Mucosa of descending colon (tissue), 3 donors: ENCODE results near the gene MT1B. TPM values are rescaled to one million over a fixed set of nuclear protein-coding genes. Genes with fewer than 3 reads are reported as not detected.

ENCODE experiments used
- ATAC-seq: fragments of 200-7000 bp; cut with Tn5 transposase; one replicate; pipeline ENCODE4 v1.9.1; 2020; ENCODE audit warnings: mild to moderate bottlenecking, moderate library complexity
- DNase-seq, 3 donors: peaks; one replicate each; pipeline ENCODE4 v3.0.0-alpha.2; 2020
- H3K36me3 ChIP-seq: fragments of 200-600 bp; one replicate; pipeline ENCODE4 v1.8.0; 2021; ENCODE audit warnings: low read depth, mild to moderate bottlenecking
- H3K4me1 ChIP-seq: fragments of 200-600 bp; one replicate; pipeline ENCODE4 v1.8.0; 2021; ENCODE audit warnings: low read depth, mild to moderate bottlenecking
- H3K4me3 ChIP-seq: fragments of 200-600 bp; one replicate; pipeline ENCODE4 v1.8.0; 2021; ENCODE audit warnings: mild to moderate bottlenecking
- H3K9me3 ChIP-seq: fragments of 200-600 bp; one replicate; pipeline ENCODE4 v1.8.0; 2021; ENCODE audit warnings: mild to moderate bottlenecking
- intact Hi-C, 2 donors: fragments of 100-400 bp; cut with DNase I in 1 of 2; cut with micrococcal nuclease in 1 of 2; formaldehyde crosslinking; loops; one replicate each; pipeline versions ENCODE4 v1.11.0 to v1.11.1; 2022; cut with DNase I, micrococcal nuclease
- total RNA-seq, 3 donors: library from RNA; stranded (reverse); fragmentation: NEBNext Ultra II Directional in 2 of 3; extraction: Animal tissue kit (Norgen Biotek cat#: 25700) in 2 of 3; gene quantifications; one replicate each; pipeline versions ENCODE4 v1.2.1 to v1.2.4, GENCODE V29; 2021 to 2023
- TF ChIP-seq, protein P1 (sequence below): fragments of 200-600 bp; IDR thresholded peaks from one replicate; pipeline ENCODE4 v1.8.0; 2022; ENCODE audit warnings: antibody characterized with exemption, mild to moderate bottlenecking
- donor health status: DM: no; HTN: no; CAD: no; lungs with moderate emphysema.
- donor health status: DM: no; HTN: no; CAD: no.
- donor health status: DM: no; HTN: yes; CAD: no.

MT1B gene
- total RNA-seq, 3 donors from 2014 or later = not detected

DNA sequence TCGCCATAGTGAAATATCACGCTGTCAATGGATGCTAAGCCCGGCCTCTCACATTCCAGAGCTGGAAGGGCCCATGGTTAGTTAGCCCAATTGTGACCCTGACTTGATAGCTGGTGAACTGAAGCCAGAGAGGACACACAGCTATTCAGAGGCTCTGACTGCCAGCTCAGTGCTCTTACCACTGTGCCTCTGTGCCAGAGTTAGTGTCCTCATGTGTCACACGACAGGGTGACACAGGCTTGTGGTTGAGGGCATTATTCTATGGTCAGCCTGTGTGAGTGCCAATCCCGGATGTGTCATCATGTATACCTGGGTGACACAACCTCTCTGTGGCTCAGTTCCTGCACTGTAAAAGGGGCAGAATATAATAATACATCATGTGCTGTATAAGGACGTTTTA, 28.1 kb downstream of the MT1B start:
- Histone ChIP-seq H3K4me3 (no peak overlapping the region), H3K36me3 (no peaks in the 10 kb centered on the region), H3K9me3 (no peaks in the 10 kb centered on the region), H3K4me1 (peaks cover 13% of the 10 kb centered on the region)
- ATAC-seq (no peak), DNase-seq (no peak)
- intact Hi-C loops = no loop called here
- TF ChIP-seq, protein P1, sequence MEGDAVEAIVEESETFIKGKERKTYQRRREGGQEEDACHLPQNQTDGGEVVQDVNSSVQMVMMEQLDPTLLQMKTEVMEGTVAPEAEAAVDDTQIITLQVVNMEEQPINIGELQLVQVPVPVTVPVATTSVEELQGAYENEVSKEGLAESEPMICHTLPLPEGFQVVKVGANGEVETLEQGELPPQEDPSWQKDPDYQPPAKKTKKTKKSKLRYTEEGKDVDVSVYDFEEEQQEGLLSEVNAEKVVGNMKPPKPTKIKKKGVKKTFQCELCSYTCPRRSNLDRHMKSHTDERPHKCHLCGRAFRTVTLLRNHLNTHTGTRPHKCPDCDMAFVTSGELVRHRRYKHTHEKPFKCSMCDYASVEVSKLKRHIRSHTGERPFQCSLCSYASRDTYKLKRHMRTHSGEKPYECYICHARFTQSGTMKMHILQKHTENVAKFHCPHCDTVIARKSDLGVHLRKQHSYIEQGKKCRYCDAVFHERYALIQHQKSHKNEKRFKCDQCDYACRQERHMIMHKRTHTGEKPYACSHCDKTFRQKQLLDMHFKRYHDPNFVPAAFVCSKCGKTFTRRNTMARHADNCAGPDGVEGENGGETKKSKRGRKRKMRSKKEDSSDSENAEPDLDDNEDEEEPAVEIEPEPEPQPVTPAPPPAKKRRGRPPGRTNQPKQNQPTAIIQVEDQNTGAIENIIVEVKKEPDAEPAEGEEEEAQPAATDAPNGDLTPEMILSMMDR = no peak

DNA sequence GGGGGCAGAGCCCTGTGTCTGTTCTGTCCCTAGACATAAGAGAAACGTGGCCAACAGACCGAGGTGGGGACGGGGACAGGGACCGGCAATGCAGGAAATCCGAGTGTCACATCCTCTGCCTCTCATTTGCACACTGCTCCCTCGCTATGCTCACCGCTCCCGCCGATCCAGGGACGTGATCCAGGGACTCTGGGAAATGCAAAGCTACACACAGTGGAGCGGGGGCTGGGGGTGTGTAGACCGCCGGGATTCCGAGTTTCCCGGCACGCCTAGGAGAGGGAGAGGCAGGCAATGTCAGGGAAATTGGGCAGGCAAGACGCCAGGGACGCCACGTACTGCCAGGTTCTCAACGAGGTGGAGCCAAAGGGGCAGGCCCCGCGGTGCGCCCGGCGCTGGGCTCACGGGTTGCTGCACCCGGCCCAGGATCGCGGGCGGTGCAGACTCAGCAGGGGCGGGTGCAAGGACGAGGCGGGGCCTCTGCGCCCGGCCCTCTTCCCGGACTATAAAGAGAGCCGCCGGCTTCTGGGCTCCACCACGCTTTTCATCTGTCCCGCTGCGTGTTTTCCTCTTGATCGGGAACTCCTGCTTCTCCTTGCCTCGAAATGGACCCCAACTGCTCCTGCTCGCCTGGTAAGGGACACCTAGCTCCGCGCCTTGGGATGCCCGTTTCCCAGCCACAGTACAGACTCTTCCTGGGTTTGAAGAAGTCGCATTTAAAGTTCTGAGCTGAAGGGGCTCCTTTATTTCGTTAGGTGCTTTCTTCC, 30.4 kb downstream of the MT1B start, which contains the start of gene MT1X:
Gene MT1X, plus strand, starts transcription at position 532 of the 764 bp plus-strand sequence. Its CDS starts 71 bp downstream, at position 603.
- Histone ChIP-seq H3K4me1 (peaks cover 13% of the 10 kb centered on the region), H3K36me3 (no peaks in the 10 kb centered on the region), H3K9me3 (no peaks in the 10 kb centered on the region), H3K4me3 (peak within 1 kb of the TSS; percentile 16)
- ATAC-seq (peak; percentile 99), DNase-seq (peak; percentile 96 to 97 (median 97))
- TF ChIP-seq, protein P1 = no peak
- intact Hi-C loops = no loop called here

DNA sequence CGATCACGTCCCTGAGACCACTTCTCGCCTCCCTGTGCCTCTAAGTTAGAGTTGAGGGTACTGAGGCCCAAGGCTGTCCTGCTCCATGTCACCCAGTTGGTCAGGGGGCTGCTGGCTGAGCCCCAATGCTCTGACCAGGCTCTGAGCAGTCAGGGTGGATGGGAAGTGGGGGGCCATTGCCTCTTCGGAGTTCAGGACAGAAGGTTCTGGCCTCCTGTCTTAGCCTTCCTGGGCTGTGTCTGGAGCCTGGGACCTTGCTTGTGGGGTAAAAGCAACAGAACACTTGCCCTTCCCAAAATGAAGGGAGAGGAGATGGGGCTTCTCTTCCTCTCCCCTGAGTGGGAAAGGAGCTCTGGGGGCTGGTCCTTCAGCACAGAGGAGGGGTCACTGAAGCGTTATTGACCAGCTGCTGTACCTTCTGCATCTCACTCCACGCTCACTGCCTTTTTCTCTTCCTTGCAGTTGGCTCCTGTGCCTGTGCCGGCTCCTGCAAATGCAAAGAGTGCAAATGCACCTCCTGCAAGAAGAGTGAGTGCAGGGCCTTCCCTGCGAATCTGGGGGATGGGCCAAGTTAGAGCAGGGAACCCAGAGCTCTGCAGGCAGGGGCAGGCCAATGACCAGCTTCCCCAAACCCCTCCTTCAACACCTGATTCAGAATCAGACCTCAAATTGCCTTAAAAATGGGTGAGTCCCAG, 31.2 kb downstream of the MT1B start:
- peaks cover 13% of the 10 kb centered on the region for H3K4me1 ChIP-seq
- H3K4me3 ChIP-seq = peak overlapping the region; percentile 16
- peak in 1 of 3 donors; percentile 54 for DNase-seq
- no peaks in the 10 kb centered on the region for H3K36me3 ChIP-seq
- TF ChIP-seq, protein P1 = no peak
- ATAC-seq = peak; percentile 0
- no peaks in the 10 kb centered on the region for H3K9me3 ChIP-seq
- intact Hi-C loops = no loop called here

DNA sequence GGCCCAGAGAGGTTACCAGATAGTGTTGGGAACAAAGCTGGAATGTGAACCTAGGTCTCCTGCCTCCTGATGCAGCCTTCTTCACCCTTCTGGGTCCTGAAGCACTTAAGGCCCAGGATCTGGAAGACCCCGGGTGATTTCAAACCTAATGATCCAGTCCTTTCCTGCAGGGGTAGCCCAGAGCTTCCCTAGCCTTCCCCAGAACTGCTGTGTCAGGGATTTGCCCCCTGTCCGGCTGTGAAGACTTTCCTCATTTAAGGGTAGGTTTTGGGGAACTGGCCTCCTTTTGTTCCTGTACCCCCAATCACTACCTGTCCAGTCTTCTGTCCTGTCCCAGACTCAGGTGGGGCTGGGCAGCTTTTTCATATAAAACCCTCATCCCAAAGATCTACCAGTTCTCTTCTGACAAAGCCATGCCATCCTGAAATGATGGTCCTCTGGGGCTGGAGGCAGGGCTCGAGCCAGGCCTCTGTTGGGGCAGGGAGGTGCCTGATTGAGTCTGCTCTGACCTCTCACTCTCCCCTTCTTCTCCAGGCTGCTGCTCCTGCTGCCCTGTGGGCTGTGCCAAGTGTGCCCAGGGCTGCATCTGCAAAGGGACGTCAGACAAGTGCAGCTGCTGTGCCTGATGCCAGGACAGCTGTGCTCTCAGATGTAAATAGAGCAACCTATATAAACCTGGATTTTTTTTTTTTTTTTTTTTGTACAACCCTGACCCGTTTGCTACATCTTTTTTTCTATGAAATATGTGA, 31.9 kb downstream of the MT1B start:
- H3K36me3 ChIP-seq = no peaks in the 10 kb centered on the region
- TF ChIP-seq, protein P1 = no peak
- DNase-seq (no peak), ATAC-seq (no peak)
- H3K9me3 ChIP-seq = no peaks in the 10 kb centered on the region
- no peak overlapping the region for H3K4me3 ChIP-seq
- intact Hi-C loops = no loop called here
- H3K4me1 ChIP-seq = peaks cover 13% of the 10 kb centered on the region

DNA sequence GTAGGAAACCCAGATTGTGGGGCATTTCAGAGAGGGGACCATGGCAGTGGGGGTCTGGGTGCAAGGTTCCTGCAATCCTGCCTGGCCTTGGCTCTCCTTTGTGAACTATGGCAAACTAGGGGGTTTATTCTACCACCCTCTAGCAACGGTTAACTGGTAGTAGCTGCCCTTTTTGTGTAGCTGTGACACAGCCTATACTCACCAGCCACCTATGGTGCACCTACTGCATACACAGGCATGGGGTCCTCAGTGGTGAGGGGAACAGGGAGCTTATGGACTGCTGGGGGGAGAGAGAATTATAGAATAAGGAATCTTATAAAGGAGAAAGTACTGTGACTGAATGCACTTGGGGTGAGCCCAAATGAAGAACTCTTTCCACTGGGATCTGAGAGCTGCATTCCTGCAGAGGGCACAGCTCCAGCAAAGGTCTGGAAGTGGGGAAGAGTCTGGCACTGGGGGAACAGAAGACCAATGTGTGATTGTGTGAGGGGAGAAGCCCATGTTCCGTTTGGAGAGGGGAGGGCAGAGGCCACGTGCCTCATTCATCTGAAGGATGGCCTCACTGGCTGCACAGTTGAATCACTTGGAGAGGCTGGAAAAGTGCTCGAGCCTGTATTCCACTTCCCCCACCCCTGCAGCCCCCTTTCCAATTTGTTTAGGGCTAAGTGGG, 32.7 kb downstream of the MT1B start:
- intact Hi-C loops = no loop called here
- peaks cover 13% of the 10 kb centered on the region for H3K4me1 ChIP-seq
- TF ChIP-seq, protein P1 = no peak
- ATAC-seq = no peak
- H3K9me3 ChIP-seq = no peaks in the 10 kb centered on the region
- DNase-seq = no peak
- H3K4me3 ChIP-seq = no peak overlapping the region
- no peaks in the 10 kb centered on the region for H3K36me3 ChIP-seq
